H9 (cell line): ENCODE data around the gene SNX32. TPM values are rescaled to one million over a fixed set of nuclear protein-coding genes. Genes with fewer than 3 reads are reported as not detected.

ENCODE experiments used
- DNase-seq: peaks from one replicate; pipeline ENCODE4 v3.0.0-alpha.2; 2017
- H2AFZ ChIP-seq: one replicate; pipeline ENCODE4 v1.6.1; 2013; ENCODE audit warnings: mild to moderate bottlenecking, low read length, control low read depth, moderate library complexity
- H2AK5ac ChIP-seq: 2 replicates; pipeline ENCODE4 v1.6.1; 2013; ENCODE audit warnings: low read length, control low read depth, mixed read lengths; ENCODE audit not compliant: insufficient read length
- H2BK120ac ChIP-seq: one replicate; pipeline ENCODE4 v1.6.1; 2013; ENCODE audit warnings: low read depth, mild to moderate bottlenecking, low read length, control low read depth, inconsistent platforms; ENCODE audit not compliant: poor library complexity, severe bottlenecking
- H2BK12ac ChIP-seq: 2 replicates; pipeline ENCODE4 v1.6.1; 2013; ENCODE audit warnings: low read length, control low read depth, mixed read lengths, low read depth; ENCODE audit not compliant: insufficient read length
- H2BK15ac ChIP-seq: 2 replicates; pipeline ENCODE4 v1.6.1; 2013; ENCODE audit warnings: low read depth, low read length, control low read depth
- H2BK20ac ChIP-seq: one replicate; pipeline ENCODE4 v1.6.1; 2013; ENCODE audit warnings: low read depth, mild to moderate bottlenecking, low read length, control low read depth, inconsistent platforms; ENCODE audit not compliant: poor library complexity, severe bottlenecking
- H2BK5ac ChIP-seq: 2 replicates; pipeline ENCODE4 v1.6.1; 2013; ENCODE audit warnings: low read length, control low read depth, mixed read lengths; ENCODE audit not compliant: insufficient read length
- H3K14ac ChIP-seq: 2 replicates; pipeline ENCODE4 v1.6.1; 2013; ENCODE audit warnings: low read length, control low read depth; ENCODE audit not compliant: insufficient read depth
- H3K18ac ChIP-seq: 2 replicates; pipeline ENCODE4 v1.6.1; 2013; ENCODE audit warnings: low read depth, mild to moderate bottlenecking, mixed read lengths, low read length, control low read depth; ENCODE audit not compliant: insufficient read length
- H3K23ac ChIP-seq: 2 replicates; pipeline ENCODE4 v1.6.1; 2013; ENCODE audit warnings: low read length, control low read depth, mixed read lengths, low read depth; ENCODE audit not compliant: insufficient read length
- H3K23me2 ChIP-seq: 2 replicates; pipeline ENCODE4 v1.6.1; 2013; ENCODE audit warnings: low read depth, mild to moderate bottlenecking, mixed read lengths, low read length, control low read depth; ENCODE audit not compliant: insufficient read length, poor library complexity, severe bottlenecking
- H3K27ac ChIP-seq: 2 replicates; pipeline ENCODE4 v1.5.1; 2013; ENCODE audit warnings: low read length, control low read depth, mixed read lengths, low read depth; ENCODE audit not compliant: insufficient read length
- H3K27me3 ChIP-seq: 2 replicates; pipeline ENCODE4 v1.6.1; 2013; ENCODE audit warnings: low read length, control low read depth, inconsistent platforms; ENCODE audit not compliant: insufficient read depth
- H3K4ac ChIP-seq: 2 replicates; pipeline ENCODE4 v1.6.1; 2013; ENCODE audit warnings: low read depth, mild to moderate bottlenecking, control low read depth, inconsistent platforms, low read length, moderate library complexity
- H3K4me1 ChIP-seq: 2 replicates; pipeline ENCODE4 v1.6.1; 2013; ENCODE audit warnings: low read length, control low read depth, inconsistent platforms; ENCODE audit not compliant: insufficient read depth
- H3K4me2 ChIP-seq: 2 replicates; pipeline ENCODE4 v1.6.1; 2013; ENCODE audit warnings: low read length, control low read depth, mixed read lengths; ENCODE audit not compliant: insufficient read length, insufficient read depth
- H3K56ac ChIP-seq: 2 replicates; pipeline ENCODE4 v1.6.1; 2013; ENCODE audit warnings: low read depth, mild to moderate bottlenecking, mixed read lengths, low read length, control low read depth; ENCODE audit not compliant: insufficient read length
- H3K79me1 ChIP-seq: 2 replicates; pipeline ENCODE4 v1.6.1; 2013; ENCODE audit warnings: low read depth, mild to moderate bottlenecking, moderate library complexity, low read length, control low read depth, inconsistent platforms; ENCODE audit not compliant: insufficient read depth, poor library complexity, severe bottlenecking
- H3K79me2 ChIP-seq: 2 replicates; pipeline ENCODE4 v1.6.1; 2013; ENCODE audit warnings: low read length, control low read depth, inconsistent platforms; ENCODE audit not compliant: insufficient read depth
- H3K9ac ChIP-seq: 2 replicates; pipeline ENCODE4 v1.6.1; 2013; ENCODE audit warnings: low read length, control low read depth, mixed read lengths; ENCODE audit not compliant: insufficient read length; ENCODE audit errors: extremely low read depth
- H3K9me3 ChIP-seq: one replicate; pipeline ENCODE4 v1.6.1; 2013; ENCODE audit warnings: low read depth, low read length, inconsistent platforms; ENCODE audit not compliant: control insufficient read depth
- H3T11ph ChIP-seq: one replicate; pipeline ENCODE4 v1.6.1; 2013; ENCODE audit warnings: mild to moderate bottlenecking, low read length, control low read depth, inconsistent platforms
- H4K20me1 ChIP-seq: one replicate; pipeline ENCODE4 v1.6.1; 2013; ENCODE audit not compliant: control insufficient read depth, insufficient read length, insufficient read depth
- H4K5ac ChIP-seq: 2 replicates; pipeline ENCODE4 v1.6.1; 2013; ENCODE audit warnings: low read depth, mild to moderate bottlenecking, mixed read lengths, low read length, control low read depth; ENCODE audit not compliant: insufficient read length
- H4K8ac ChIP-seq: replicated peaks from 2 replicates; pipeline ENCODE4 v1.6.1; 2013; ENCODE audit warnings: low read length, control low read depth, mixed read lengths, low read depth; ENCODE audit not compliant: insufficient read length
- H4K91ac ChIP-seq: 2 replicates; pipeline ENCODE4 v1.6.1; 2013; ENCODE audit warnings: low read depth, mild to moderate bottlenecking, moderate library complexity, mixed read lengths, low read length, control low read depth; ENCODE audit not compliant: insufficient read length
- H3K27ac Mint-ChIP-seq, 3 experiments: 2 replicates in 2 of 3; 3 replicates in 1 of 3; pipeline ENCODE4 v1.8.0; 2020 to 2021; ENCODE audit warnings: mixed read lengths in 3 of 3, mild to moderate bottlenecking in 1 of 3, moderate library complexity in 1 of 3
- H3K27me3 Mint-ChIP-seq: 2 replicates; pipeline ENCODE4 v1.8.0; 2021; ENCODE audit warnings: low read depth, mild to moderate bottlenecking, moderate library complexity, mixed read lengths
- H3K36me3 Mint-ChIP-seq, 3 experiments: 2 replicates in 2 of 3; 3 replicates in 1 of 3; pipeline ENCODE4 v1.8.0; 2020 to 2021; ENCODE audit warnings: low read depth in 3 of 3, mixed read lengths in 3 of 3; ENCODE audit not compliant: insufficient read depth in 1 of 3
- H3K4me1 Mint-ChIP-seq, 2 experiments: 2 replicates each; pipeline ENCODE4 v1.8.0; 2020; ENCODE audit warnings: mixed read lengths in 2 of 2
- H3K4me3 Mint-ChIP-seq, 2 experiments: 2 replicates in 1 of 2; 3 replicates in 1 of 2; pipeline ENCODE4 v1.8.0; 2020 to 2021; ENCODE audit warnings: mild to moderate bottlenecking in 2 of 2, mixed read lengths in 2 of 2, moderate library complexity in 1 of 2
- H3K9me3 Mint-ChIP-seq, 2 experiments: 2 replicates in 1 of 2; 3 replicates in 1 of 2; pipeline ENCODE4 v1.8.0; 2020; ENCODE audit warnings: mild to moderate bottlenecking in 2 of 2, mixed read lengths in 2 of 2, moderate library complexity in 1 of 2
- CTCF ChIP-seq: fragments of 200-600 bp; sonication (generic); conservative IDR thresholded peaks from 3 replicates; pipeline ENCODE4 v1.8.0; 2021; ENCODE audit warnings: antibody characterized with exemption, mild to moderate bottlenecking
- WGBS: extraction: QIAGEN DNeasy Blood & Tissue Kit; methylation state at CpG from one replicate; pipeline ENCODE4 v1.1.7; 2013; ENCODE audit warnings: missing lambda C conversion rate, low lambda C conversion rate, mixed read lengths; ENCODE audit not compliant: insufficient read length; ENCODE audit errors: extremely low coverage; 5-methylcytosine and 5-hydroxymethylcytosine counted together
- total RNA-seq: library from RNA; stranded (reverse); gene quantifications from 2 replicates; pipeline ENCODE4 v1.2.1, GENCODE V29; 2021

Gene SNX32
- total RNA-seq, 1 experiment from 2014 or later: 1.2 TPM

- H3K4ac ChIP-seq: no peak overlapping the region
- H3T11ph ChIP-seq: no peak overlapping the region
- no peaks in the 10 kb centered on the region for H3K4me1 ChIP-seq
- TF ChIP-seq CTCF: no peak
- H4K8ac ChIP-seq: no peak overlapping the region
- Mint-ChIP-seq H3K36me3 (no peaks in the 10 kb centered on the region), H3K4me1 (no peaks in the 10 kb centered on the region), H3K4me3 (no peak overlapping the region), H3K9me3 (no peaks in the 10 kb centered on the region), H3K27ac (no peak overlapping the region), H3K27me3 (peaks cover 11% of the 10 kb centered on the region)
- H3K23ac ChIP-seq: no peak overlapping the region
- H3K18ac ChIP-seq: no peak overlapping the region
- WGBS: no CpG with 5 or more reads among the region's 3 CpGs
- no peaks in the 10 kb centered on the region for H3K79me1 ChIP-seq
- H2BK12ac ChIP-seq: no peak overlapping the region
- H2BK5ac ChIP-seq: no peak overlapping the region
- DNase-seq: no peak
- H3K56ac ChIP-seq: no peak overlapping the region
- H3K79me2 ChIP-seq: no peaks in the 10 kb centered on the region
- H2BK120ac ChIP-seq: no peak overlapping the region
- no peak overlapping the region for H2BK15ac ChIP-seq
- H3K9me3 ChIP-seq: no peaks in the 10 kb centered on the region
- no peak overlapping the region for H2BK20ac ChIP-seq
- H4K91ac ChIP-seq: no peak overlapping the region
- no peak overlapping the region for H3K4me2 ChIP-seq
- H3K9ac ChIP-seq: no peak overlapping the region
- no peak overlapping the region for H2AK5ac ChIP-seq
- no peaks in the 10 kb centered on the region for H4K20me1 ChIP-seq
- no peak overlapping the region for H2AFZ ChIP-seq
- no peak overlapping the region for H4K5ac ChIP-seq
- no peak overlapping the region for H3K14ac ChIP-seq
- H3K23me2 ChIP-seq: no peaks in the 10 kb centered on the region
- no peak overlapping the region for H3K27ac ChIP-seq
- H3K27me3 ChIP-seq: no peaks in the 10 kb centered on the region
Observed at GRCh38 chr11:65843811-65844210, 10.0 kb downstream of the SNX32 start.
